ENCODE data around the gene MED7. TPM values are rescaled to one million over a fixed set of nuclear protein-coding genes. Genes with fewer than 3 reads are reported as not detected.

The MED7 gene
- total RNA-seq, 2 experiments from 2014 or later, result 18.9 to 23.3 TPM

GRCh38 chr5:157172403-157172802 is 29.7 kb upstream of the MED7 start:
- H3K4me3 ChIP-seq (ENCODE audit: low read depth, low read length, poor library complexity, severe bottlenecking), result peak overlapping the region; percentile 44
- ChIA-PET CTCF (ENCODE audit: unreplicated experiment) (interaction anchor here (1.2 kb wide), 1 partner anchor 101 kb away, joined by 3 read pairs; no protein-coding TSS in a partner anchor), POLR2A (interaction anchor here (0.6 to 1.8 kb wide), 4 partner anchors 11 to 212 kb away, joined by 3 to 5 read pairs (median 3); no protein-coding TSS in a partner anchor)
- DNase-seq (ENCODE audit: low spot score), result peak; percentile 67
- H3K9me2 ChIP-seq (ENCODE audit: insufficient read depth, low read length), result no peaks in the 10 kb centered on the region
- intact Hi-C loops (cut with micrococcal nuclease; ENCODE audit: unreplicated experiment), result no loop called here
- no peaks in the 10 kb centered on the region for H4K20me1 ChIP-seq (ENCODE audit: insufficient read depth, low read length)
- peaks cover 5% of the 10 kb centered on the region; the same call in 1 of the 2 replicates for H3K9me3 ChIP-seq (ENCODE audit: low read length)
- H2AFZ ChIP-seq (ENCODE audit: low read length), result peak overlapping the region; percentile 95
- H3K36me3 ChIP-seq (ENCODE audit: insufficient read depth, low read length), result no peaks in the 10 kb centered on the region
- no TSS peak for BruUV-seq (replicated peaks)
- H3K4me1 ChIP-seq (ENCODE audit: insufficient read depth, low read length, poor library complexity, severe bottlenecking), result peaks cover 19% of the 10 kb centered on the region
- no peak for TF ChIP-seq EZH2phosphoT487 (IDR thresholded peaks at IDR 0.05; ENCODE audit: borderline replicate concordance, low read depth, low read length)
- no peak for TF ChIP-seq CTCF (conservative IDR thresholded peaks at IDR 0.05; ENCODE audit: low read length)
- peak overlapping the region; percentile 70 for H3K4me2 ChIP-seq (ENCODE audit: low read length)
- peak overlapping the region; percentile 63 for H3K27ac ChIP-seq (ENCODE audit: low read depth, low read length, poor library complexity, severe bottlenecking)
- no peaks in the 10 kb centered on the region for H3K79me2 ChIP-seq (ENCODE audit: insufficient read depth, low read depth, low read length)

DNA sequence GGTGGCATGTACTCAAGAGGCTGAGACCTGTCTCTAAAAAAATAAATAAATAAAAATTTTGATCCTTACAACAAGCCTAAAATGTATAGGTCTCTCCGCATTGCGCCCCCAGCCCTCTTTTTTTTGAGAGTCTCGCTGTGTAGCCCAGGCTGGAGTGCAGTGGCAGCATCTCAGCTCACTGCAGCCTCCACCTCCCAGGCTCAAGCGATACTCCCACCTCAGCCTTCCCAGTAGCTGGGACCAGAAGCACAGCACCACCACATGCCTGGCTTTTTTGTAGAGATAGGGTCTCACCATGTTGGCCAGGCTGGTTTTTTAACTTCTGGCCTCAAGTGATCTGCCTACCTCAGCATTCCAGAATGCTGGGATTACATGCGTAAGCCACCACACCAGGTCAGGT is 25.6 kb upstream of the MED7 start:
- no TSS peak for BruUV-seq (replicated peaks)
- intact Hi-C loops (cut with micrococcal nuclease; ENCODE audit: unreplicated experiment), result no loop called here
- H2AFZ ChIP-seq (ENCODE audit: low read length), result no peak overlapping the region
- no peak for DNase-seq (ENCODE audit: low spot score)
- no peaks in the 10 kb centered on the region for H3K79me2 ChIP-seq (ENCODE audit: insufficient read depth, low read depth, low read length)
- H3K9me3 ChIP-seq (ENCODE audit: low read length), result peaks cover 5% of the 10 kb centered on the region; the same call in 1 of the 2 replicates
- H3K36me3 ChIP-seq (ENCODE audit: insufficient read depth, low read length), result no peaks in the 10 kb centered on the region
- ChIA-PET CTCF (ENCODE audit: unreplicated experiment) (no interaction called here), POLR2A (interaction anchor here (0.5 to 1.0 kb wide), 2 partner anchors 13 to 207 kb away, joined by 3 to 7 read pairs; no protein-coding TSS in a partner anchor)
- H3K4me2 ChIP-seq (ENCODE audit: low read length), result no peak overlapping the region
- no peaks in the 10 kb centered on the region for H3K9me2 ChIP-seq (ENCODE audit: insufficient read depth, low read length)
- H3K27ac ChIP-seq (ENCODE audit: low read depth, low read length, poor library complexity, severe bottlenecking), result no peak overlapping the region
- peaks cover 19% of the 10 kb centered on the region for H3K4me1 ChIP-seq (ENCODE audit: insufficient read depth, low read length, poor library complexity, severe bottlenecking)
- H4K20me1 ChIP-seq (ENCODE audit: insufficient read depth, low read length), result no peaks in the 10 kb centered on the region
- no peak overlapping the region for H3K4me3 ChIP-seq (ENCODE audit: low read depth, low read length, poor library complexity, severe bottlenecking)
- no peak for TF ChIP-seq EZH2phosphoT487 (IDR thresholded peaks at IDR 0.05; ENCODE audit: borderline replicate concordance, low read depth, low read length)
- no peak for TF ChIP-seq CTCF (conservative IDR thresholded peaks at IDR 0.05; ENCODE audit: low read length)

DNA sequence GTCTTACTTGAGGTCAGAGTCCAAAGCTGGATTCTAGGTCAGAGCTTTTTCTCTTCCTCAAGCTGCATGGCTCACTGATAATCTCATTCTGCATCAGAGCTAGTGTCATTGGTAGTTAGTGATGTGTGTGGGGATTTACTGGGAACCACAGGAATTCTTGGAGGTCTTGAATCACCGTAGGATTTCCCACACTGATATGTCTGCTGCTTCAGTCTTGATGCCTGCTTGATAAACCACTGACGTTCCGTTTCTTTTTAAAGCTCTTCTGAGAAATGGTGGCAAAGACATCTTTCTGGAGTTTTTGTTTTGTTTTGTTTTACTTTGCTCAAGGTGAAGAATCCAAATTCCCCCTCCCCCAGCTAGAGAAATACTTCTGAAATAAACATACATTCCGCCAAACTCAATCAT is 24.6 kb upstream of the MED7 start:
- no peaks in the 10 kb centered on the region for H3K9me2 ChIP-seq (ENCODE audit: insufficient read depth, low read length)
- no peaks in the 10 kb centered on the region for H3K36me3 ChIP-seq (ENCODE audit: insufficient read depth, low read length)
- CTCF ChIA-PET (ENCODE audit: unreplicated experiment), result no interaction called here
- intact Hi-C loops (cut with micrococcal nuclease; ENCODE audit: unreplicated experiment), result no loop called here
- H4K20me1 ChIP-seq (ENCODE audit: insufficient read depth, low read length), result no peaks in the 10 kb centered on the region
- H3K4me1 ChIP-seq (ENCODE audit: insufficient read depth, low read length, poor library complexity, severe bottlenecking), result peaks cover 10% of the 10 kb centered on the region
- no peaks in the 10 kb centered on the region for H3K79me2 ChIP-seq (ENCODE audit: insufficient read depth, low read depth, low read length)
- no peak for DNase-seq (ENCODE audit: low spot score)
- H2AFZ ChIP-seq (ENCODE audit: low read length), result peak overlapping the region; percentile 52; the same call in 1 of the 2 replicates
- no peak overlapping the region for H3K4me3 ChIP-seq (ENCODE audit: low read depth, low read length, poor library complexity, severe bottlenecking)
- H3K9me3 ChIP-seq (ENCODE audit: low read length), result peaks cover 5% of the 10 kb centered on the region; the same call in 1 of the 2 replicates
- POLR2A ChIA-PET, result interaction anchor here (0.7 to 1.0 kb wide), 2 partner anchors 11 to 203 kb away, joined by 3 to 7 read pairs; no protein-coding TSS in a partner anchor
- no peak overlapping the region for H3K4me2 ChIP-seq (ENCODE audit: low read length)
- no TSS peak for BruUV-seq (replicated peaks)
- TF ChIP-seq CTCF (conservative IDR thresholded peaks at IDR 0.05; ENCODE audit: low read length) (no peak), EZH2phosphoT487 (IDR thresholded peaks at IDR 0.05; ENCODE audit: borderline replicate concordance, low read depth, low read length) (no peak)
- no peak overlapping the region for H3K27ac ChIP-seq (ENCODE audit: low read depth, low read length, poor library complexity, severe bottlenecking)

Measured in OCI-LY7 (cell line).